ENCODE measurements around the gene CBFA2T3.
"Not testable (repeated sequence)": the region's sequence is repeated elsewhere in the genome, so short reads cannot be mapped to it uniquely, and the experiment has no call there.

Gene CBFA2T3

GRCh38 chr16:88977018-88977811 lies at the start of gene CBFA2T3:
TSS of gene CBFA2T3 (minus strand) at chr16:88977207. CDS start at chr16:88976807, 400 bp downstream.
- no peak for DNase-seq

- DNase-seq, result no peak
Observed at GRCh38 chr16:89026121-89026612, 49.2 kb upstream of the CBFA2T3 start.

- no peak for DNase-seq
Observed at GRCh38 chr16:89025636-89026035, 48.6 kb upstream of the CBFA2T3 start.

DNA sequence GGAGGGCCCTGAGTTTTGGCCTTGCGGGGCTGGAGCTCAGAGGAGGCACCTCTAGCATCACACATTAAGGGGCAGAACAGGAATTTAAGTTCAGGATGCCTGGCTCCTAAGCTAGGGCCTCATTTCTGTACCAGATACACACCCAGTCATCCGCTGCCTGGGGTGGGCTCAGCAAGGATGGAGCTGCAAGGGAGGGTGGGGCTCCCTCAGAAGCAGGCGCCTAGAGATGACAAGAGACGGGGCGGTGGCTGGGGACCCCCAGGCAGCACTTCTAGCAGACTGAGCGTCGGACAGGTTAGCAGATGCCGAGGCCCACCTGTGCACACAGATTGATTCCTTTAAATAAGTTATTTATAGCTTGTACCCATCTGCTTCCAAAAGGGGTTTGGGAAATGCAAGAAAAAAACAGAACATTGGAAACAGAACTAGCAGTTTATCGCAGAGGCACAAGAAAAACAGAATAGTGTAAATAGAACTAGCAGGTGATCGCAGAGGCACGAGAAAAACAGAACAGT lies 47.6 kb upstream of the CBFA2T3 start:
- no peak for DNase-seq

DNA sequence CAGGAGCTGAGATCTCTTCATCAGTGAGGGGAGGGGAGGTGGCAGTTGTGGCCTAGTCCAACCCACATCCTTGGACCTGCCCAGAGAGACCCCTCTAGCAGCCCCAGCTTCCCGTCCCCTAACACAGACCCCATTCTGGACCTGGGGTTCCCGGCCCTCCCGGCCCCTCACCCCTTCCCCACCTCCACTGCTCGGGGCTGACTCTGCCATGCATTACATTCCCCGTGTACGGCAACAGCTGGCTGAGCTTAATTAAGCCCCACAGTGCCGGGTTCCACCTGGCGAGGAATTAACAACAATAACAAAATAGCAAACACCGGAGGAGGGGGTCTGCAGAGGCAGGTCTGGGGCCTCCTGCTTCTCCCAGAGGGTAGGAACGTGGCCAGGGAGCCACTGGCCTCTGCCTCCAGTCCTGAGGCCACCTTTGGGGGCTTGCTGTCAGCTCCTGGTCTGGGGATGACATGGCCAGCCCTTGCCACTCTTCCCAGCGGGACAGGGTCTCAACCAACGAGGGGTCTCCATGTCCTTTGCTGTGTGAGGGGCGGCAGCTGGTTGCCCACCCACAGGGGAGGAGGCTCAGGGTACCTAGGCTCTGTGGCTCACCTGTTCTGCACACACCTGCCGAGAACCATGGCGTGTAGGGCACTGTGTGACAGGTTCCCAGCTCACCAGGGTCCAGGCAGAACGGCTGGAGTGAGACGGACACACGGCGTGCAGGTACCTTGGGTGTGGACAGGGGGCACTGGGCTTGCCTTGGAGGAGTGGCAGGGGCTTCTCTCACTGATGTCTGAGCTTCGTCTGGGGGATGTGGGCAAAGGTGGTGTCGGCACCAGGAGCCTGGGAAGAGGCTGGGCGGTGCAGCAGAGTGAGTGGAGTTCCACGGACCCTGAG lies 46.9 kb upstream of the CBFA2T3 start:
- DNase-seq, result no peak

- no peak for DNase-seq
Observed at GRCh38 chr16:89023151-89023551, 46.1 kb upstream of the CBFA2T3 start.

DNA sequence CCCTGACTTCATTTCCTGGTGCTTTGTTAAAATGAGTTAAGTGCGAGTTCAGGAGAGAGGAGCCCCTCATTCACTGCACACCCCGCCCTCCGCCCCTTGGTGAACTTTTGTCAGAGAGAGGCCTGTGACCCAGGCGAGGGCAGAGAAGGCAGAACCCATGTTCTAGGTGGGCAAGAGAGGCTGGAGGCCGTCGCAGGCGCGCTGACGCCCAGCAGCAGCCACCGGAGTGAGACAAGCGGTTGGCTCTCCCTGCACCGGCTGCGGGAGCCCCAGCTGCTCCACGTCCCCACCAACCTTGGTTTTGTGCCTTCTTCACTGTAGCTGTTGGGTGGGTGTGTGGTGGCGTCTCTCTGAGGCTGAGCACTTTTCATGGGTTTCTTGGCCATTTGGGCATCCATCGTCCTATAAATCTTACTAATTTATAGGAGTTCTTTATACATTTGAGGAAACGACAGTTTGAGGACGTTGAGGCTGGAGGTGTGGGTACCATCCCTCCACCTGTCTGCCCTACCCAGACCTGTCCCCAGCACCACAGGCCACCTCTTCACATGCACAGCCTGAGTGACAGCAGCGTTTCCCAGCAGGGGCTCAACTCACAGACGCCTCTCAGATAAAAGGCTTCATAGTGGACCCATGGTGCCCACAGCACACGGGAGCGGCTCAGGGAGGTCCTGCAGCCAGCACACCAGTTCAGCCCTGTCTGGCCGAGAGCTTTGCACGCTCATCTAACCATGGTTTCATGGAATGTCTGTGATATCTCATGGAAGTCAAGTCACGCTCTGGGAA lies 45.2 kb upstream of the CBFA2T3 start:
- no peak for DNase-seq

GRCh38 chr16:89020925-89021595 lies 44.1 kb upstream of the CBFA2T3 start:
- no peak for DNase-seq

- no peak for DNase-seq
Observed at GRCh38 chr16:89020068-89020924, 43.3 kb upstream of the CBFA2T3 start.

DNA sequence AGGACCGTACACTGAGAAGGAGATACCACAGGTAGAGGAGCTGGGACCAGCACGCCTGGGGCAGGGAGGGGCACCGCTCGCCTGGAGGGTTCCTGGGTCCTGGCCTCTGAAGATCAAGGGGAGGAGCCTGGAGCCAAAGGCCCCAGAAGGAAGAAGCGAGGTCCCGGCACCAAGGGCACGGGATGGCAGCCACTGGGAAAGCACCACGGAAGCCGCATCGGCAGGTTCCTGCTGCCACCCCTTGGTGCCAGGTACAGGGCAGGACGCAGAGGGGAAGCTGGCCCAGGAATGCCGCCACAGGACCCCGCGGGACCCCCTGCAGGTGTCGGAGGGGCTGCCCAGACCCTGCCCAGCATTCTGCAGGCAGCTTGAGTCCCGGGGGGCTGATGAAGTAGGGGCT lies 42.5 kb upstream of the CBFA2T3 start:
- DNase-seq, result no peak

GRCh38 chr16:89018282-89019158 lies 41.5 kb upstream of the CBFA2T3 start:
- DNase-seq, result no peak

- DNase-seq, result no peak
Observed at GRCh38 chr16:89017543-89018281, 40.7 kb upstream of the CBFA2T3 start.

- not testable (repeated sequence) for DNase-seq
Observed at GRCh38 chr16:89016561-89016960, 39.6 kb upstream of the CBFA2T3 start.

DNA sequence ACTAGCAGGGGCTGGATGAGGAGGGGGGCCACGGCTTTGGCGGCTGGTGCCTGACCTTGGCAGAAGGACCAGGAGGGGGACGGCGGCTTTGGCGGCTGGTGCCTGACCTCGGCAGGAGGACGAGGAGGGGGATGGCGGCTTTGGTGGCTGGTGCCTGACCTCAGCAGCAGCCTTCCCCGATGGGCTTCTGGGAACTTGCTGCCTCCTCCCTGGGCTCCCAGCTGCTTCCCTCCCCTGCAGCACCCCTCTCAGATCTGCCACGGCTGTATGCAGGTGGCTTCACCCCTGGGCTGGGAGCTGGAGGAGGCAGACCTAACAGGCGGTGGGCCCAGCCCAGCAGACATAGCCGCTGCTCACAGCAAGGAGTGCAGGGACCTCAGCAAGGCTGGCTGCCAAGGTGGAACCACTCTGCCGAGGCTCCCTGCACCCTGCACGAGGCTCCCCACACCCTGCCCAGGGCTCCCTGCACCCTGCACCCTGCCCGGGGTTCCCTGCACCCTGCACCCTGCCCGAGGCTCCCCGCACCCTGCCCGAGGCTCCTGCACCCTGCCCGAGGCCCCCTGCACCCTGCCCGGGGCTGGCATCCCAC lies 38.4 kb upstream of the CBFA2T3 start:
- no peak for DNase-seq

GRCh38 chr16:89014403-89015230 lies 37.6 kb upstream of the CBFA2T3 start:
- DNase-seq, result no peak

- no peak for DNase-seq
Observed at GRCh38 chr16:89013692-89014402, 36.8 kb upstream of the CBFA2T3 start.

- DNase-seq, result no peak
Observed at GRCh38 chr16:89013111-89013510, 36.1 kb upstream of the CBFA2T3 start.
